SK-N-MC (cell line): ENCODE data around the gene FAR2.

ENCODE experiments used
- EZH2 ChIP-seq: fragments of 200-600 bp; sonication (generic); IDR thresholded peaks from one replicate; pipeline ENCODE4 v1.6.1; 2017; ENCODE audit warnings: antibody characterized with exemption
- FOXP2 ChIP-seq: optimal IDR thresholded peaks from 2 replicates; pipeline ENCODE3; 2011; ENCODE audit warnings: mild to moderate bottlenecking, moderate library complexity; ENCODE audit not compliant: insufficient read depth; ENCODE audit errors: extremely low read length, control extremely low read depth
- POLR2AphosphoS5 ChIP-seq: IDR thresholded peaks from 2 replicates; pipeline ENCODE4 v1.6.1; 2012; ENCODE audit warnings: mild to moderate bottlenecking, low read depth, low read length, borderline replicate concordance

GRCh38 chr12:29255042-29255441, 106.0 kb downstream of the FAR2 start:
- no peak for TF ChIP-seq EZH2
- no peak for TF ChIP-seq POLR2AphosphoS5
- TF ChIP-seq FOXP2: no peak
